HG03558 (cell line): Measurements from ENCODE around the gene SLC15A3.

ENCODE experiments used
- ATAC-seq: cut with Tn5 transposase; IDR thresholded peaks from one replicate; pipeline ENCODE4 v1.9.1; 2021; ENCODE audit warnings: moderate number of reproducible peaks; ENCODE audit not compliant: unreplicated experiment; ENCODE audit errors: extremely low read depth

Gene SLC15A3

DNA sequence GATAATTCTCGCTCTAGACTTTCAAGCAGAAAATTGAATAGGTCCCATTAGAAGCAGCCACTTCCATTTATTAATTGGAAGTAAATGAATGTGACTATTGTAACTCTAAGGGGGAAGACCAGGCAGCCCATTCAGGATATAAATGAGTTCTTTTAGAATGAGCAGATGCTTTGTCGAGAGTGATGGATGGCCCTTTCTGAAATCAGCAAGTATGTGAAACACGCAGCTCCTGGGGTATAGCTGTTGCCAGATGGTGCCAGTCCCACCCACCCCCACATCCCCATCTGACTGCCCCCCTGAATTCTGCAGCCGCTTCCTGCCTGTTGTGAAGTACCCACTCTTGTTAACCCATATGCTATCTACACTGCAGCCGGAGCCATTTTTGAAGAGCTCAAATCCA, 3.7 kb downstream of the SLC15A3 start:
- no peak for ATAC-seq

GRCh38 chr11:60947700-60948099, 4.3 kb downstream of the SLC15A3 start:
- ATAC-seq = no peak

DNA sequence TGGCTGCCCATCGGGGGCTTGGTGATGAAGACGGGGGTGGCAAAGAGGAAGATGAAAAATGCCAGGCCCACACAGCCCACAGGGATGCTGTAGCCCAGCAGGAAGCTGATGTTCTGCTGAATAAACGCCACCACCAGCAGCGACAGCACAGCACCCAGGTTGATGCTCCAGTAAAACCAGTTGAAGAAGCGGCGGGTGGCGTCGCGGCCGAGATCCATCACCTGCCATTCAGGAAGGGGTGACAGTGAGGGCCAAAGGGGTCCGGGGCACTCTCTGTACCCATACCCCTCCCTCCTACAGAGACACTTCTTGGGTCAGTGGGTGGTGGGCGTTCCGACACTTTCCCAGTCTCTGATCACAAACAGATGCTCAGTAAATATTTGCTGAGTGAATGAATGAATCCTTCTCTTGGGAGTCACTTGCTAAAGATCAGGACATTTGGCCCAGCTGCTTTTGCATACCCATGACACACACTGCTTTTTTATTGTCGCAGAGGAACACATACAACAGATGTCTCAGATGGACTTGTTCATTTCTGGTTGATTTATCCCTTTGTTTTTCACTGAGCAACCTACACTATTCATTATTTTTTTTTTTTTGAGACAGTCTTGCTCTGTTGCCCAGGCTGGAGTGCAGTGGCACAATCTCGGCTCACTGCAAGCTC, 5.2 kb downstream of the SLC15A3 start:
- no peak for ATAC-seq

DNA sequence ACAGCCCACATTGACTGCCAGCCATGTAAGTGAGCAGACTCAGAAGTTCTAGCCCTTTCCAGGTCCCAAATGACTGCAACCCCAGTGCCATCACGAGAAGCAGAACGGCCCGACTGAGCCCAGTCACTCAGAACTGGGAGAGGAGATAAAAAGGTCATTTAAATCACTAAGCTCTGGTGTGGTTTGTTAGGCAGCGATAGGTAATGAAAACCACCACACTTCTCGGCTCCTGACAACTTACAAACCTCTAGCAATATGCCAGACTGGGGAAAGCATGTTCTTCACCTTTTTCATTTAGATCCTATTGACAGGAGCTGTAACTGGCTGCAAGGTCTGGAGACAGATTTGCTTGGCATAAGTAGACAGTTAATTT, 6.7 kb downstream of the SLC15A3 start:
- no peak for ATAC-seq

DNA sequence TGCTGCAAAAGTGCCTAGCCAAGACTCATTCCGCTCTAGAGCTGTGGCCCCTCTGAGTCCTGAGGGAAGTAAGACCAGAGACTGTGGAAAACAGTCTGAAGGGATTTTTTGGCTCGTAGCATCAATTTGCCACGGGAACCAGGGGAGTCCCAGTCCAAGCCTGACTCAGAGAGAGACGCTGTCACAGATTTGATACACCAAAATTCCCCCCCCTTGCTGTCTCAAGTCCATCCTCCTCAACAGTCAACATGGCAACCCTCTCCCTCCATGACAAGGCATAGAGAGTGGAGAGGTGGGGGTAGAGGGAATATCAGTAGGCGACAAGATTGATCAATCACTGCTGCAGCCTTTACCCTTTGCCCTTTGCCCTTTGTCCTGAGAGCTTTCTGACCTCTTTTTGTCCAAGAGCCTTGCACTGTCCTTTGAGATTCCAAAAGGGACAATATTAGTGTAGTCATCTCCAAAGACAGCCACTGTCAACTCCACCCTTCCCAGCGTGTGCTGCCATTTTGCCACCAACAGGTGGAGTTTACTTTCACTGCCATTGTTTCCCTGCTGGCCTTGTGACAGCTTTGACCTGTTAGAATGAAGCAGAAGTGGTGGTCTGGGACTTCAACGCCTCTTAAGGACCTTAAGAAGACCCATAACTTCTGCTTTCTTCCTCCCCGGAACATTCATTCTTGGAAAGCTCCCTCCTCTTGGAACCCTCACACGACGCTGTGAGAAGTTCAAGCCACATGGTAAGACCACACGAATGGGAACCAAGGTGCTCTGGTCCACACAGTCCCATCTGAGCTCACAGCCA, 7.3 kb downstream of the SLC15A3 start:
- ATAC-seq = no peak

DNA sequence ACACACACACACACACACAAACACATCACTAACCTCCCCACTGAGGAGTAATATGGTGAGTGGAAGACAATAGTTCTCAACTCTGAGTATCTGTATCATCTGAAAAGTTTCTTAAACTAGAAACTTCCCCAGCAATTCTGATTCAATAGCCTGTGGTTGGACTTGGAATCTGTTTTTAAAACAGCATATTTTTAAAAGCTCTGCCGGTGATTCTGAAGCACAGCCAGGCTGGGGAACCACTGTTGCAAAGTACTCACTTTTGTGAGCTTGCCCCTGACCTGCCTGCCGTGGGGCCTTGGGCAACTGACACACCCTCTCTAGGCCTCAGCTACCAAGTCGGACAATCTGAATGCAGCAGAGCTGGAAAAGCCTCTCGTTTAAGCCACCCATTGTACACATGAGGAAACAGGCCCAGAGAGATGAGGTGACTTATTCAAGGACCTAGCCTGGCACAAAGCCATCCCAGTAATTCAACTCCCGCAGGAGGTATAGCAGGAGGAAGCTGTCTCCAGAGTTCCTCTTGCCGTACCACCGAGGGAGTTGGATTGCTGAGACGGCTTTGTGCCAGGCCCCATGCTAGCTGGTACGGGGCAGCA, 8.9 kb downstream of the SLC15A3 start:
- no peak for ATAC-seq

DNA sequence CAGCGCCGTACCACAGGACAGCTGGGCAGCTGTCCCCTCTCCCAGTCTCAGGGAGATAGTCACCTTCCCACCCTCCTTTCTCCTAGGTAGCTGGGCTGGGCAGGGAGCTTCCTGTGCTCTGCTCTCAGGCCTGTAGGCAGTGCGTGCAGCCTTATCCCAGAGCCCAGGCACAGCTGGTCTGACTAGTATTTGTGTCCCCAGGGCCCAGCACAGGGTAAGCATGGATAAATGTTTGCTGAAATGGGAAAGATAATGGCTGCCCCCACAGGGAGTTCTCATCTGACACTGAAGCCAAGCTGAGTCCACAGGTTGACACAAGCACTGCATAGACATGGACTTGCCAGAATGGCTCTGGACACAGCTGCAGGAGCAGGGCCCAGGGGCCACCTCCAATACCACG, 9.8 kb downstream of the SLC15A3 start:
- no peak for ATAC-seq

GRCh38 chr11:60941371-60942119, 10.4 kb downstream of the SLC15A3 start:
- no peak for ATAC-seq

DNA sequence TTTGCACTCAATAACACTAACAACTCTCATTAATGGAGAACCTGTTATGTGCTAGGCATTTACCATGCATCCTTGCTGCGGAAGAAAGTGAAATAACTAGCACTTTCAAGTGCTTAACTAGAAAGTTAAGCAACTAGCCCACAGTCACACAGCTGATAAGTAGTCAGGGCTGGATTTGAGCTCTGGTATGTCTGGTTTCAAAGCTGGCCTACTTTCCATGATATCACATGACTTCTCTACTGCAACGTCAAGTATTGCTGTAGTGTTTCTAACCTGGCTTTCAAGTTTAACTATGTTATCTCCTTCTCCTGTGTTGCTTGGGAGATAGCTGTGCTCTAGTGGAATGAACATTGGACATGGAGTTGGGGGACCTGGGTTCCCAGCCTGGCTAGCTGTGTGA, 12.1 kb downstream of the SLC15A3 start:
- ATAC-seq = no peak

- ATAC-seq = no peak
Observed at GRCh38 chr11:60939301-60939700, 12.7 kb downstream of the SLC15A3 start.

DNA sequence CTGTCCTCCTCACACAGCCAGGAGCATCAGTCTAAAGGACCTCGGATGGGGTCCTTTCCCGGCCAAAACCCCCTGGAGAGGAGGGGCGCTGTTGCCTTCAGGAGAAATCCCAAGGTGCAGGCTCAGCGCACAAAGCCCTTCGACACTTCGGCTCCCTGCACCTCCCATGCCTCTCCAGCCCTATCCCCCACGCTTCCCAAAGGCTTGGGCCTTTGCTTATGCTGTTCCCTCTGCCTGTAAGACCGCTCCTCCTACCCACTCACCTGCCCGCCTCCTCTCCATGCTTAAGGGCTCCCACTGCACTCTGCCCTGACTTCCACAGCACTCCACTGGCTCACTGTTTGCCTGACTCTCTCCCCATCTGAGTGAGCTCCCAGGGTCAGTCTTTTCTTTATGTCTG, 13.5 kb downstream of the SLC15A3 start:
- no peak for ATAC-seq

GRCh38 chr11:60937811-60938210, 14.2 kb downstream of the SLC15A3 start:
- ATAC-seq = no peak

- ATAC-seq = no peak
Observed at GRCh38 chr11:60937144-60937527, 14.8 kb downstream of the SLC15A3 start.

GRCh38 chr11:60936467-60937143, 15.4 kb downstream of the SLC15A3 start:
- ATAC-seq = no peak

DNA sequence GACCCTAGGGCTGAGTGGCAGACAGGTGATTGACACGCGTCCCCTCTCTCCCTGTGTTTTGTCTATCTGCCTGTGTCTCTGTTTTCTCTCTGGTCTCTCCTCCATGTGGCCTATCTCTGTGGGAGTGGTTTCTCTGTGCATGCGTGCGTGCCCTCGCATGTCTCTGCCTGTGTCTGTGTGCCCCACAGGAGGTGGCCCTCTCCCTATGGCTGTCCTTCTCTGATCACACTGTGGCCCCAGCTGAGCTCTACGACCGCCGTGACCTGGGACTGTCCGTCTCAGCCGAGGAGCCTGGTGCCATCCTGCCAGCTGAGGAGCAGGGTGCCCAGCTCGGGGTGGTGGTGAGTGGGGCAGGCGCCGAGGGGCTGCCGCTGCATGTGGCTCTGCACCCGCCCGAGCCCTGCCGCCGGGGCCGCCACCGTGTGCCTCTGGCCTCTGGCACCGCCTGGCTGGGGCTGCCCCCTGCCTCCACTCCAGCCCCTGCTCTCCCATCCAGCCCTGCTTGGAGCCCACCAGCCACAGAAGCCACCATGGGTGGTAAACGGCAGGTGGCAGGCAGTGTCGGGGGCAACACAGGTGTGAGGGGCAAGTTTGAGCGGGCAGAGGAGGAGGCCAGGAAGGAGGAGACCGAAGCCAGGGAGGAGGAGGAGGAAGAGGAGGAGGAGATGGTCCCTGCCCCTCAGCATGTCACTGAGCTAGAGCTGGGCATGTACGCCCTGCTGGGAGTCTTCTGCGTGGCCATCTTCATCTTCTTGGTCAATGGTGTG, 16.1 kb downstream of the SLC15A3 start:
- ATAC-seq = no peak

DNA sequence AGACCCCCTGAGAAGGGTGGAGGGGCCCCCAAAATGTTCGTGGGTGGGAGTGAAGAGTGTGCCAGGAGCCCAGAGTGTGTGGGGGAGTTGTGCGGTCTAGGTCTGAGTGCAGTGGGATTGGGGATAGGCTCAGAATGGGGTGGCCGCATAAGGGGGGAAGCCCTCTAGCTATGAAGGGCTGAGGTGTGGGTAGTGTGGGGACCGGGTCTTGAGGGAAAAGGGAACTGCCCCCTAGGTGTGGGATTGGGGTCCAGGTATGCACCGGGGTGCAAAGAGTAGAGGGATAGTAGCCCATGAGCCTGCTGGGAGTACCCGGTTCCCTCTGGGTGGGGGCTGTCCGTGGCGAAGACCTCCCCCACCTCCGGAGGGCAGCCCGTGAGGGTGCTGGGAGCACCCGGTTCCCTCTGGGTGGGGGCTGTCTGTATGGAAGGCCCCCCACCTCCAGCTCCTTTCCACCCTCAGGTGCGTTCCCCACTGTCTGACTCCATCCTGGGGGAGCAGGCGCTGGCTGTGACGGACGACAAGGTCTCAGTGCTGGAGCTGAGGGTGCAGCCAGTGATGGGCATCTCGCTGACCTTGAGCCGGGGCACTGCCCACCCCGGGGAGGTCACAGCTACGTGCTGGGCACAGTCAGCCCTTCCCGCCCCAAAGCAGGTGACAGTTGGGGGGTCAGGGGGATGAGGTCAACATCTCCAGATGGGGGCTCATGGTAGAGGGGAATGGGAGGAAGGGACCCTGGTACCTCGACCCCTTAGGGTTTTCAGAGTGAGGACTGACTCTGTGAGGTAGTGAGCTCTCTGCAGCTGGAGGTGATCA, 17.0 kb downstream of the SLC15A3 start:
- ATAC-seq = no peak

GRCh38 chr11:60934124-60934789, 17.7 kb downstream of the SLC15A3 start:
- no peak for ATAC-seq

GRCh38 chr11:60933416-60934123, 18.4 kb downstream of the SLC15A3 start:
- no peak for ATAC-seq
